Stimulated activated CD4-positive, alpha-beta T cell treated with anti-CD3 and anti-CD28 coated beads, Interleukin-1b, Interleukin-23, amount 100 ng/mL, for 24 hours (primary cell): ENCODE results near the gene ATP1A3.
A peak's percentile ranks its signal among the peaks of the same experiment; 100 is the strongest.
"Not testable (repeated sequence)": the region's sequence is repeated elsewhere in the genome, so short reads cannot be mapped to it uniquely, and the experiment has no call there.

Experiments used
- DNase-seq, 4 experiments: peaks; one replicate each; pipeline ENCODE4 v3.0.0-alpha.2; 2020; ENCODE audit warnings: low read depth in 4 of 4, low spot score in 1 of 4

The ATP1A3 gene

GRCh38 chr19:42012747-42013146, 18.7 kb upstream of the ATP1A3 start:
- not testable (repeated sequence) for DNase-seq

DNA sequence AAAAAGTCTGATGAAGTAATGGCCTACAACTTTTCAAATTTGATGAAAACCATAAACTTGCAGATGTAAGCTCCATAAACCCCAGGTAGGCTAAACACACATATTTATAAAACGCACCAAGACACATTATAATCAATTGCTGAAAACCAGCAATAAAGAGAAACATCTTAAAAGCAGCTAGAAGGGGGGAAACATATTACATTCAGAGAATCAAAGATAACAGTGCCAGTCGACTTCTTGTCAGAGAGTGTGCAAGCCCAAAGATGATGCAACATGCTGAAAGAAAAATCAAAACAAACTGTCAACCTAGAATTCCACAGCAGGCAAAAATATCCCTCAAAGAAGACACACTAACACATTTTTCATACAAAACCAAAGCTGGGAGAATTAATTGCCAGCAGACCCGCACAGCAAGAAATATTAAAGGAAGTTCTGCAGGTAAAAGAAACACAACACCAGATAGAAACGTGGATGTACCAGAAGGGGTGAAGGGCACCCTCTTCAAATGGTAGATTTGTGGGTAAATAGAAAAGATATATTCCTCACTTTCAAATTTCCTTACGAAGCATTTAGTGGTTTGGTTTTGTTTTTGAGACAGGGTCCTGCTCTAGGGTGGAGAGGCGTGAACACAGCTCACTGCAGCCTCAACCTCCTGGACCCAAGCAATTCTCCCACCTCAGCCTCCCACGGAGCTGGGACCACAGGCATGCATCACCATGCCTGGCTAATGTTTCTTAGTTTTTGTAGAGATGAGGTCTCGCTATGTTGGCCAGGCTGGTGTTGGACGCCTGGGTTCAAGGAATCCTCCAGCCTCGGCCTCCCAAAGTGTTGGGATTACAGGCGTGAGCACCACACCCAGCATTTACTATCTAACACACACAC, 16.5 kb upstream of the ATP1A3 start:
- no peak for DNase-seq

DNA sequence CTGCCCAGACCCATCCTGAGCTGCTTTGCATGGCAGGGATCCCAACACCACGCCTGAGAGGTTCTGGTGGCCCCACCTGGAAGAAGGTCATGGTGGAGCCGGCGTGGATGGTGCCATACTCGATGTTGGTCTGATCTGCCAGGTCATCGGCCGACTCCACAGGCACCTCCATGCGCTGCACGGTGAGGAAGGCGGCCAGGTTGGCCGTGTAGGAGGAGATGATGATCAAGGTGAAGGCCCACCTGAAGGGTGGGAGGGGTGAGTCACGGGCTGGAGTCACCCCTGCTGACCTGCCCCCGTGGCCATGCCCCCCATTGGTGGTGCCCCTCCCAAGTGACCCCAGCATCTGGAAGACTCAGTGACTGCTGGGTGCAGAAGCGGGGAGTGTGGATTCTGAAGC, 12.5 kb upstream of the ATP1A3 start:
- no peak for DNase-seq

DNA sequence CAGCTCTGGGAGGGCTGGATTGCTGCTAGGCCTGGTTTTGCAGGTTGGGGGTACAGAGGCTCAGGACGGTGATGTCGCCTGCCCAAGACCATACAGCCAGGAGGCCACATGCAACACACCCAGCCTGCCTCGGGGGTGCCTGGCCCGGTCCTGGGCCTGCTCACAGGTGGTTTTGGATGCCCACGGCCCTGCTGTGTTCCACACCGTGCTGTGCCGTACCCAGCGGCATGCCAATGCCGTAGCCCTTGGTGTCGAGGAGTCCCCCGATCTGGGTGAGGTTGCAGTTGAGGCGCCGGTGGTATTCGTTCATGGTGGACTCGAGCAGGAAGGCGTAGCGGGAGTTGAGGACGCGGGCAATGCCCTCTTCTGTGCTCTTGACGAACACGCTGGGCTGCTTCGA, 11.5 kb upstream of the ATP1A3 start:
- DNase-seq: no peak

DNA sequence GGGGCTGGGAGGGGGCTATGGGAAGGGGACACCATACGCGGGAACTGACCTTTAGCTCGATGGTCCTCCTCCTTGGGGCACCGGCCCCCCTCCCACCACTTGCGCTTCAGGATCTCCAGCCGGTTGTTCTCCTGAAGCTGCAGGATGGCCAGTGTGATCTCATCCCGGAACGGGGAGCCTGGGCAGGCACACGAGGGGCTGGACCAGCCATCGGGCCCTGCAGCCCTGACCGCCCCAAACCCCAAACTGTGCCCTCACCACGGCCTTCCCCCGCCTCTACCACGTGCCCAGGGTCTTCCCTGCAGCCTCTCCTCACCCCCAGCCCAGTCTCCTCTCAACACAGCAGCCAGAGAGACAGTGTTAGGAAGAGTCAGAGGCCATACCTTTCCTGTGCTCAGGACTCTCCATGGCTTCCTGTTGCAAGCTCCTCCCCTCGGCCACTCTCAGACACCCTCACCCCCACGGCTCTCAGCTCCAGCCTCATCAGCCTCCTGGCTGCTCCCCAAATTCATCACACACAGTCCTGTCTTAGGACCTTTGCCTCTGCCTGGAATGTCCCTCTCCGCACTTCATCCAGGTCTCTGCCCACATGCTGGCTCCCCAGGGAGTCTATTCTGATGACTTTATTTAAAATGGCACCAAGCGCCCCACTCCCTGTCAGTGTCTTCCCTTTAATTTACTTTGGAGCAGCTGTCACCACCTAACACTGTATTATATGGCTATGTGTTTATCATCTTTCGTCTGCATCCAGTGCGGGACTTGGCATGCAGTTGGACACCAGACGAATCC, 9.7 kb upstream of the ATP1A3 start:
- DNase-seq: no peak

- DNase-seq: no peak
Measured at GRCh38 chr19:41999878-42000208, 5.8 kb upstream of the ATP1A3 start.

GRCh38 chr19:41999071-41999877, 5.2 kb upstream of the ATP1A3 start:
- DNase-seq: no peak

DNA sequence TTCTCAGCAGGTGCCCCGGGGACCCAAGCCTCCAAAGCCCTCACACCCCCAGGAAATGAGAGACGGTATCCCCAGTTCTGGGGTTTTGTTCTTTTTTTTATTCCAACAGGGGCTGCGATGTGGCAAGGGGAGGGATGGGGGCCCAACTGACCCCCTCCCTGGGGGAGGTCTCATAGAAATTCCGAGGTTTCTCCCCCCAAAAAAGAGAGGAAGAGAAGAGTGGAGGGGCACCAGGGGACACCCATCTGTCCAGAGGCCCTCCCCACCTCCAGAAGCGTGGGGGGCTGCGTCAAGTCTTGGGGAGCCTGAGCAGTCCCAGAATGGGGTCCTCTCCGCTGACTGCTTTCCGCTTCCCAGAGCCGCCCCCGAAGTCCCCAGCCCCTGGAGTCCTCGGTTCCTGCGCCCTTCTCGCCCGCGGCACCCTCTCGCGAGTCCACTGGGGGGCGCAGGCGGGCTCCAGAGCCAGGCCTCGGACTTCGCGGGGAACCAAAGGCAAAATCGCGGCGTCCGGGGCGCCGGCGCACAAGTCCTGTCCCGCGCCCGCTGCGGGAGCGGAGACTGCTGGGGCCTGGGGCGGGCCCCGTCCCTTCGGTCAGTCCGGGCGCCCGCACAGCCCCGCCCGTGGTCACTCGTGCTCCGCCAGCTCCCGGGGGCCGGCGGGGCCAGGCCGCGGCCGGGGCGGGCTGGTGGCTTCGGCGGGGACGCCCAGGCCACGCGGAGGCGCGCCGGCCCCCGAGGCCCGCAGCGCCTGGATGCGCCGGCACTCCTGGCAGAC, 4.4 kb upstream of the ATP1A3 start:
- peak in 2 of 4 experiments; percentile 33 to 54 for DNase-seq

- DNase-seq: no peak
Measured at GRCh38 chr19:41997851-41998229, 3.8 kb upstream of the ATP1A3 start.

- peak in 1 of 4 experiments; percentile 20 for DNase-seq
Measured at GRCh38 chr19:41997121-41997850, 3.3 kb upstream of the ATP1A3 start.

DNA sequence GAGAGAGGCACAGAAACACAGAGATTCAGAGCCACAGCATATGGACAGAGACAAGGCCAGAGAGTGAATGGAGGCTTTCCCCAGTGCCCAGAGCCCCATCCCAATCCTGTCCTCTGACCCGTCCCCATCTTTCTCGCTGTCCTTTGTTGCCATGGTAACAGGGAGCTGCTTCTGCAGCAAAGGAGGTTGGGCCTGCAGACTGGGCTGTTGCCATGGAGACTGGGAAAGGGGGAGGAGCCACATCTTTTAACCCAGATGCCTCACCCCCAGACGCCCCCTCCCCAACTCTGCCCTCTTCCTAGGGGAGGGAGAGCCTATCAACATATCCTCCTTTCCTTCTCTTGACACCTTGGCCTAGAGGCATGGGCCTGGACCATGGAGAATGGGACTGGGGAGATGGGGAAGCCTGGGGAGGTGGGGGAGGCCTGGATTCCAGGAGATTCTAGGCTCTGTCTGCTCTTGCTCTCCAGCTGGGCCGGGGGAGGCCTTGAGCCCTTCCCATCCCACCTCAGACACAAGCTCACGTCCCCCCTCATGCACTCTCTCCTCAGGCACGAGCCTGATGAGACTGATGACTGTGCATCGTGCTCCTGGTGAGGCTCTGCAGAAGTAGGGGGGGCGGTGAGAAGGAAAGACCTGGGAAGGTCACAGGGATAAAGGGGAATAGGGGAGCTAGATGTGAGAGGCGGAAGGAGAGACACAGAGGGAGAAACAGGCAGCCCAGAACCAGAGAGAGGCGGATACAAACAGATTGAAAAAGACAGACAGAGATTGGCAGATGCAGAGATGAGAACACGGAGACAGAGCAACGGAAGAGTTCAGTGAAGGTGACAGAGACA, 2.1 kb upstream of the ATP1A3 start:
- DNase-seq: no peak

GRCh38 chr19:41994994-41995958, 1.2 kb upstream of the ATP1A3 start:
- DNase-seq: no peak

DNA sequence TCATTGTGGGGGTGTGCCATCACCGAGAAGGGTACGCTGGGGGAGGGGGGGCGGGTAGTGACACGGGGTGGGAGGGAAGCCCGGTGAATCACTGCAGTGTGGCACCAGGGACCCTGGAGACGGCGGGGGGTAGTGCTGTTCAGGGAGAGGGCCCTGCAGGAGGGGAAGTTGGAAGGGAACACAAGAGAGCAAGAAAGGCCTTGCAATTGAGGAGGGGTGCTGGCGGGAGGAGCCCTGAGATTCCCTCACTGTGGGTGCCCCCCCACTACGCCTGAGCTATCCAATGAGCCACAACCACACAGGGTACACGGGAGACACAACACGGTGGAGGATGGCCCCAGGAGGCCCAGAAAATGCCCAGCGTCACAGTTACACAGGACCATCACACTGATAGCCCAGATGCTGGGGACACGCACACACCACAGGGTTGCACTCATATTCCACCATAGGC, 516 bp upstream of the ATP1A3 start:
- no peak for DNase-seq

GRCh38 chr19:41991925-41992569, 2.0 kb downstream of the ATP1A3 start:
- DNase-seq: not testable (repeated sequence)

- DNase-seq: no peak
Measured at GRCh38 chr19:41991025-41991424, 3.0 kb downstream of the ATP1A3 start.

DNA sequence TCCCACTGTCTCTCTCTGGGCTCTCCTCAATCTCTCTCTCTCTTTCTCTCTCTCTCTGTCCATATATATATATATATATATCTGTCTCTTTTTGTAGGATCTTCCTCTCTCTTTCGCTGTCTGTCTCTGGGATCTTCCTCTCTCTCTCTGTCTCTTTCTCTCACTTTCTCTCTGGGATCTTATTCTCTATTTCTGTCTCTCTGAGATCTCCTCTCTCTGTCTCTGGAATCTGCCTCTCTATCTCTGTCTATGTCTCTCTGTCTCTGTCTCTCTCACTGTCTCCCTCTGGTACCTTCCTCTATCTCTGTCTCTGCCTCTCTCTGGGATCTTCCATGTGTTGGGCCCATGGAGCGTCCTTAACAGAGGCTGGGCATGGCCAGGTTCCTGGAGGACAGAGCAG, 3.4 kb downstream of the ATP1A3 start:
- no peak for DNase-seq

- DNase-seq: no peak
Measured at GRCh38 chr19:41990028-41990427, 4.0 kb downstream of the ATP1A3 start.

DNA sequence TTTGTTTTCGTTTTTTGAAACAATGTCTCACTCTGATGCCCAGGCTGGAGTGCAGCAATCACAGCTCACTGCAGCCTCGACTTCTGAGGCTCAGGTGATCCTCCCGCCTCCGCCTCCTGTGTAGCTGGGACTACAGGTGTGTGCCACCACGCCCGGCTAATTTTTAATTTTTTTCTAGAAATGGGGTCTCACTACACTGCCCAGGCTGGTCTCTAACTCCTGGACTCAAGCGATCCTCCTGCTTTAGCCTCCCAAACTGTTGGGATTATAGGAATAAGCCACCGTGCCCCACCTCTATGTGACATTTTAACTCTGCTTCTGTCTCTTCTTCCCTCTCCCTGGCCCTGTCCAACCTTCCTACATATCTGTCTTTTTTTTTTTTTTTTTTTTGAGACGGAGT, 5.1 kb downstream of the ATP1A3 start:
- DNase-seq: no peak
